ENCODE data around the gene SLC7A8. TPM values are rescaled to one million over a fixed set of nuclear protein-coding genes. Genes with fewer than 3 reads are reported as not detected.

Gene SLC7A8
- total RNA-seq, 4 donors from 2014 or later: 45.2 to 67.7 (median 53.2) TPM

GRCh38 chr14:23169622-23170021 lies 13.8 kb downstream of the SLC7A8 start:
- H3K27me3 ChIP-seq: peaks cover 3% of the 10 kb centered on the region

GRCh38 chr14:23168246-23168645 lies 15.2 kb downstream of the SLC7A8 start:
- TF ChIP-seq EP300 (IDR thresholded peaks at IDR 0.05) (no peak), CTCF (IDR thresholded peaks at IDR 0.05) (no peak), POLR2AphosphoS5 (IDR thresholded peaks at IDR 0.05) (no peak), POLR2A (IDR thresholded peaks at IDR 0.05) (no peak)
- no peak for DNase-seq (ENCODE audit: low spot score in 2 of 2)
- Histone ChIP-seq H3K4me1 (peaks cover 16% of the 10 kb centered on the region), H3K9me3 (no peaks in the 10 kb centered on the region), H3K27ac (no peak overlapping the region), H3K36me3 (no peaks in the 10 kb centered on the region), H3K4me3 (no peak overlapping the region), H3K27me3 (peaks cover 3% of the 10 kb centered on the region)
- WGBS: 71% methylated on average over 2 of the region's 2 CpGs

More at GRCh38 chr14:23169622-23170021, 13.8 kb downstream of the SLC7A8 start:
- WGBS: 97% methylated on average over 6 of the region's 6 CpGs
- Histone ChIP-seq H3K9me3 (no peaks in the 10 kb centered on the region), H3K36me3 (no peaks in the 10 kb centered on the region), H3K4me1 (peaks cover 26% of the 10 kb centered on the region), H3K27ac (no peak overlapping the region), H3K4me3 (no peak overlapping the region)
- DNase-seq (ENCODE audit: low spot score in 2 of 2): no peak
- TF ChIP-seq POLR2AphosphoS5 (IDR thresholded peaks at IDR 0.05): no peak
- TF ChIP-seq EP300 (IDR thresholded peaks at IDR 0.05): no peak
- TF ChIP-seq POLR2A (IDR thresholded peaks at IDR 0.05): no peak
- no peak for TF ChIP-seq CTCF (IDR thresholded peaks at IDR 0.05)

GRCh38 chr14:23167116-23167847 lies 16.2 kb downstream of the SLC7A8 start:
- Histone ChIP-seq H3K27me3 (peaks cover 3% of the 10 kb centered on the region), H3K27ac (no peak overlapping the region), H3K9me3 (no peaks in the 10 kb centered on the region), H3K36me3 (no peaks in the 10 kb centered on the region), H3K4me3 (no peak overlapping the region), H3K4me1 (peaks cover 12% of the 10 kb centered on the region)
- DNase-seq (ENCODE audit: low spot score in 2 of 2): peak in 1 of 2 donors; percentile 37
- WGBS: 71% methylated on average over 9 of the region's 9 CpGs
- TF ChIP-seq EP300 (IDR thresholded peaks at IDR 0.05): no peak
- no peak for TF ChIP-seq POLR2AphosphoS5 (IDR thresholded peaks at IDR 0.05)
- no peak for TF ChIP-seq POLR2A (IDR thresholded peaks at IDR 0.05)
- TF ChIP-seq CTCF (IDR thresholded peaks at IDR 0.05): no peak

- Histone ChIP-seq H3K4me3 (no peak overlapping the region), H3K9me3 (no peaks in the 10 kb centered on the region), H3K27ac (no peak overlapping the region), H3K36me3 (no peaks in the 10 kb centered on the region), H3K4me1 (peaks cover 23% of the 10 kb centered on the region), H3K27me3 (peaks cover 3% of the 10 kb centered on the region)
- TF ChIP-seq POLR2A (IDR thresholded peaks at IDR 0.05): no peak
- no peak for TF ChIP-seq CTCF (IDR thresholded peaks at IDR 0.05)
- TF ChIP-seq EP300 (IDR thresholded peaks at IDR 0.05): no peak
- TF ChIP-seq POLR2AphosphoS5 (IDR thresholded peaks at IDR 0.05): no peak
- 97% methylated on average over 5 of the region's 5 CpGs for WGBS
- no peak for DNase-seq (ENCODE audit: low spot score in 2 of 2)
Observed at GRCh38 chr14:23164949-23165348, 18.5 kb downstream of the SLC7A8 start.

GRCh38 chr14:23164250-23164649 lies 19.2 kb downstream of the SLC7A8 start:
- H3K4me1 ChIP-seq: peaks cover 30% of the 10 kb centered on the region
- H3K36me3 ChIP-seq: no peaks in the 10 kb centered on the region
- no peak overlapping the region for H3K4me3 ChIP-seq
- DNase-seq (ENCODE audit: low spot score in 2 of 2): no peak
- H3K27ac ChIP-seq: no peak overlapping the region
- 75% methylated on average over 2 of the region's 2 CpGs for WGBS
- H3K9me3 ChIP-seq: no peaks in the 10 kb centered on the region
- H3K27me3 ChIP-seq: no peaks in the 10 kb centered on the region
- TF ChIP-seq CTCF (IDR thresholded peaks at IDR 0.05): no peak
- TF ChIP-seq POLR2AphosphoS5 (IDR thresholded peaks at IDR 0.05): no peak
- TF ChIP-seq EP300 (IDR thresholded peaks at IDR 0.05): no peak
- TF ChIP-seq POLR2A (IDR thresholded peaks at IDR 0.05): no peak

Data from suprapubic skin (tissue), 4 donors.